ENCODE data around the gene HHLA2. TPM values are rescaled to one million over a fixed set of nuclear protein-coding genes. Genes with fewer than 3 reads are reported as not detected.

The HHLA2 gene
- total RNA-seq, 1 donor from 2014 or later = not detected

DNA sequence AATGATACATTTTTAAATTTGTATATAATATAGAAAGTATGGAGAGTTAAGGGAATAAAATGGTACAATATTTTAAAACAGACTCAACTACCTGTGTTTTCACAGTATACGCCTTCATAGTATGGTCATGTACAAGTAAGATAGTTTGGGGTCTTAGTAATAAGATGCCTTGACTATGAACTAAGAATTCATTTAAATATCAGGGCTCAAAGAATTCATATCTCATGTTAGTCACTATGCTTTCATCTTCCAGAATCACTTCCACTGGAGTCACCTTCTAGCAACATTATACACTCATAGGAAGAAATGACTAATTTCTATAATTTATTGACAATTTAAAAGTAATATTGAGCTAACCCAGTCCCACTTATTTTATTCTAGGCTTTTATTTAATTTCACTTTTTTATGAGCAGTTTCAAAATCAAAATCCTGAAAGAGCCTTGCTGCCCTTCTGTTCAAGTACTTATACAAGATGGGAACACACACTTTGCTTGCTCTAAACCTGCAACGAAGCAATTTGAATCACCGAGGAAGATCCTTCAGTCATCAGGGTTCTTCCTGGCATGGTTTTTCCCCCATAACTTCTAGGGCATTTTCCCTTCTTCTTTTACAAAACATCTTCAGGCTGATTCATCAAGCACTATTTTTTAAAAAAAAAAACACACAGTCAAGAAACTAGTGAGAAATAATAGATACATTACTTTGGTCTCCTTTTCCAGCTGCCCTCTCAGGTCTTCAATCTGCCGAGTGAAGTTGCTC is 119.9 kb downstream of the HHLA2 start:
- Mint-ChIP-seq H3K4me1 (peaks cover 6% of the 10 kb centered on the region), H3K36me3 (no peaks in the 10 kb centered on the region), H3K27me3 (ENCODE audit: low read depth) (no peaks in the 10 kb centered on the region), H3K4me3 (no peak overlapping the region), H3K27ac (no peak overlapping the region), H3K9me3 (peaks cover 4% of the 10 kb centered on the region)
- no peak for DNase-seq (ENCODE audit: low spot score in 2 of 2, unreplicated experiment in 2 of 2)
- TF ChIP-seq, protein P1, sequence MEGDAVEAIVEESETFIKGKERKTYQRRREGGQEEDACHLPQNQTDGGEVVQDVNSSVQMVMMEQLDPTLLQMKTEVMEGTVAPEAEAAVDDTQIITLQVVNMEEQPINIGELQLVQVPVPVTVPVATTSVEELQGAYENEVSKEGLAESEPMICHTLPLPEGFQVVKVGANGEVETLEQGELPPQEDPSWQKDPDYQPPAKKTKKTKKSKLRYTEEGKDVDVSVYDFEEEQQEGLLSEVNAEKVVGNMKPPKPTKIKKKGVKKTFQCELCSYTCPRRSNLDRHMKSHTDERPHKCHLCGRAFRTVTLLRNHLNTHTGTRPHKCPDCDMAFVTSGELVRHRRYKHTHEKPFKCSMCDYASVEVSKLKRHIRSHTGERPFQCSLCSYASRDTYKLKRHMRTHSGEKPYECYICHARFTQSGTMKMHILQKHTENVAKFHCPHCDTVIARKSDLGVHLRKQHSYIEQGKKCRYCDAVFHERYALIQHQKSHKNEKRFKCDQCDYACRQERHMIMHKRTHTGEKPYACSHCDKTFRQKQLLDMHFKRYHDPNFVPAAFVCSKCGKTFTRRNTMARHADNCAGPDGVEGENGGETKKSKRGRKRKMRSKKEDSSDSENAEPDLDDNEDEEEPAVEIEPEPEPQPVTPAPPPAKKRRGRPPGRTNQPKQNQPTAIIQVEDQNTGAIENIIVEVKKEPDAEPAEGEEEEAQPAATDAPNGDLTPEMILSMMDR (IDR thresholded peaks at IDR 0.05; ENCODE audit: unreplicated experiment) = no peak

DNA sequence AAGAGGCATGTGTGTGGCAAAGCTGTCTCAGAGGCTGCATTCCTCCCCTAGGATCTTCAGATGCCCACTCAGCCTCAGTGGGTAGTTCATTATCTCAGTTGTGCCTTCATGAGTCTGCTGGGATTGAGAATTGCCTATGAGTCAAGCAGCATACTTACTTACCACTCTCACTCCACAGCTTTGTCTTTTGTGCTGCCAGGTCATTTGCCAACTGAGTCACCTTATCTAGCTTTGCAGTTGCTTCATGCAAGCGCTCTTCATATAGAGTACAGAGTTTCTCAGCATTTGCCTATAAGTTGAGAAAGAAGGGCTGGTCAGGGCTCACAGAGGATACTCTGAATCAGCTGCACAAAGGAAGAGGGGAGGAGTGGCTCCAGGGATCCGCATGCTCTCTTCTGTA is 124.6 kb downstream of the HHLA2 start:
- Mint-ChIP-seq H3K27ac (no peak overlapping the region), H3K36me3 (no peaks in the 10 kb centered on the region), H3K27me3 (ENCODE audit: low read depth) (no peaks in the 10 kb centered on the region), H3K4me1 (no peaks in the 10 kb centered on the region), H3K9me3 (peaks cover 3% of the 10 kb centered on the region), H3K4me3 (no peak overlapping the region)
- TF ChIP-seq, protein P1 (IDR thresholded peaks at IDR 0.05; ENCODE audit: unreplicated experiment) = no peak
- DNase-seq (ENCODE audit: low spot score in 2 of 2, unreplicated experiment in 2 of 2) = no peak

Other genes with a start within 250 kb of the HHLA2 start
- gene CD47, start 205.5 kb upstream of the HHLA2 start, total RNA-seq = 174 to 178 TPM (median 176 TPM) in 3 replicates
- gene IFT57, start 74.1 kb upstream of the HHLA2 start, total RNA-seq = 43.1 to 52.5 TPM (median 44.3 TPM) in 3 replicates
- gene MYH15, start 214.0 kb downstream of the HHLA2 start, total RNA-seq = 0.20 to 0.36 TPM (median 0.27 TPM) in 3 replicates

Measured in mesothelial cell of epicardium (in vitro differentiated cells).